Peyer's patch (tissue), 4 donors: Measurements from ENCODE around the gene SPATA2L. TPM values are rescaled to one million over a fixed set of nuclear protein-coding genes. Genes with fewer than 3 reads are reported as not detected.

Experiments used
- DNase-seq, 3 donors: peaks; one replicate each; pipeline ENCODE4 v3.0.0-alpha.2; 2017 to 2019
- H3K27ac ChIP-seq, 4 donors: fragments of 200-600 bp; sonication (generic); one replicate each; pipeline ENCODE4 v1.5.1; 2016 to 2019
- H3K27me3 ChIP-seq, 2 donors: fragments of 200-600 bp; sonication (generic); one replicate each; pipeline ENCODE4 v1.5.1; 2019
- H3K36me3 ChIP-seq, 3 donors: fragments of 200-600 bp; sonication (generic); one replicate each; pipeline ENCODE4 v1.5.1; 2016 to 2019
- H3K4me1 ChIP-seq, 4 donors: fragments of 200-600 bp; sonication (generic); one replicate each; pipeline ENCODE4 v1.5.1; 2016 to 2019
- H3K4me3 ChIP-seq, 4 donors: fragments of 200-600 bp; sonication (generic); 1 replicate in 3 of 4; 2 replicates in 1 of 4; pipeline ENCODE4 v1.5.1; 2016 to 2019; ENCODE audit warnings: mild to moderate bottlenecking in 1 of 4
- H3K9me3 ChIP-seq, 4 donors: fragments of 200-600 bp; sonication (generic); one replicate each; pipeline ENCODE4 v1.5.1; 2016 to 2019; ENCODE audit warnings: mild to moderate bottlenecking in 1 of 4
- CTCF ChIP-seq, 6 experiments: fragments of 450-650 bp in 4 of 6; fragments of 200-600 bp in 2 of 6; sonication (generic) in 1 of 6; IDR thresholded peaks; one replicate each; pipeline ENCODE4 v1.5.1; 2017 to 2019; ENCODE audit warnings: antibody characterized with exemption in 6 of 6, mild to moderate bottlenecking in 3 of 6, moderate library complexity in 1 of 6
- POLR2A ChIP-seq, 2 donors: fragments of 450-650 bp; IDR thresholded peaks; one replicate each; pipeline ENCODE4 v1.5.1; 2017; ENCODE audit warnings: antibody characterized with exemption in 2 of 2, mild to moderate bottlenecking in 2 of 2, moderate library complexity in 2 of 2
- total RNA-seq, 4 donors: library from RNA; depleted of rRNA; stranded (reverse); fragments of >200 nt; gene quantifications; one replicate each; pipeline ENCODE4 v1.1.0, GENCODE V29; 2016

Gene SPATA2L
- total RNA-seq, 4 donors from 2014 or later, result 19.0 to 44.7 (median 36.7) TPM

GRCh38 chr16:89738072-89738377, 36.5 kb upstream of the SPATA2L start:
- DNase-seq, result no peak
- H3K9me3 ChIP-seq, result no peaks in the 10 kb centered on the region
- peaks cover 0 to 78% (median 0%) of the 10 kb centered on the region in 3 donors for H3K36me3 ChIP-seq
- peaks cover 0 to 4% (median 0%) of the 10 kb centered on the region in 4 donors for H3K4me1 ChIP-seq
- H3K27ac ChIP-seq, result no peak overlapping the region
- H3K27me3 ChIP-seq, result no peaks in the 10 kb centered on the region
- H3K4me3 ChIP-seq, result no peak overlapping the region
- no peak for TF ChIP-seq POLR2A (IDR thresholded peaks at IDR 0.05)
- TF ChIP-seq CTCF (IDR thresholded peaks at IDR 0.05), result no peak

GRCh38 chr16:89737341-89738071, 36.0 kb upstream of the SPATA2L start:
- H3K36me3 ChIP-seq, result peaks cover 0 to 84% (median 0%) of the 10 kb centered on the region in 3 donors
- peak in 1 of 3 donors; percentile 35 for DNase-seq
- no peaks in the 10 kb centered on the region for H3K27me3 ChIP-seq
- TF ChIP-seq CTCF (IDR thresholded peaks at IDR 0.05) (no peak), POLR2A (IDR thresholded peaks at IDR 0.05) (no peak)
- no peak overlapping the region for H3K4me3 ChIP-seq
- peaks cover 0 to 4% (median 0%) of the 10 kb centered on the region in 4 donors for H3K4me1 ChIP-seq
- H3K27ac ChIP-seq, result no peak overlapping the region
- H3K9me3 ChIP-seq, result no peaks in the 10 kb centered on the region

GRCh38 chr16:89736554-89736953, 35.0 kb upstream of the SPATA2L start:
- TF ChIP-seq CTCF (IDR thresholded peaks at IDR 0.05) (no peak), POLR2A (IDR thresholded peaks at IDR 0.05) (no peak)
- DNase-seq, result no peak
- H3K36me3 ChIP-seq, result peaks cover 0 to 92% (median 0%) of the 10 kb centered on the region in 3 donors

GRCh38 chr16:89733792-89734191, 32.3 kb upstream of the SPATA2L start:
- Histone ChIP-seq H3K4me1 (peaks cover 0 to 5% (median 2%) of the 10 kb centered on the region in 4 donors), H3K9me3 (no peaks in the 10 kb centered on the region), H3K4me3 (no peak overlapping the region), H3K27ac (no peak overlapping the region), H3K27me3 (no peaks in the 10 kb centered on the region), H3K36me3 (peaks cover 0 to 99% (median 0%) of the 10 kb centered on the region in 3 donors)
- no peak for DNase-seq
- TF ChIP-seq CTCF (IDR thresholded peaks at IDR 0.05), result no peak
- no peak for TF ChIP-seq POLR2A (IDR thresholded peaks at IDR 0.05)

More at GRCh38 chr16:89736554-89736953, 35.0 kb upstream of the SPATA2L start:
- no peak overlapping the region for H3K27ac ChIP-seq
- H3K4me1 ChIP-seq, result peaks cover 0 to 4% (median 0%) of the 10 kb centered on the region in 4 donors
- no peaks in the 10 kb centered on the region for H3K9me3 ChIP-seq
- H3K27me3 ChIP-seq, result no peaks in the 10 kb centered on the region
- H3K4me3 ChIP-seq, result no peak overlapping the region

- peaks cover 0 to 5% (median 2%) of the 10 kb centered on the region in 4 donors for H3K4me1 ChIP-seq
- H3K27me3 ChIP-seq, result no peaks in the 10 kb centered on the region
- no peak for TF ChIP-seq POLR2A (IDR thresholded peaks at IDR 0.05)
- TF ChIP-seq CTCF (IDR thresholded peaks at IDR 0.05), result no peak
- H3K9me3 ChIP-seq, result no peaks in the 10 kb centered on the region
- H3K36me3 ChIP-seq, result peaks cover 0 to 97% (median 0%) of the 10 kb centered on the region in 3 donors
- no peak overlapping the region for H3K4me3 ChIP-seq
- no peak for DNase-seq
- no peak overlapping the region for H3K27ac ChIP-seq
Measured at GRCh38 chr16:89733322-89733721, 31.8 kb upstream of the SPATA2L start.
